ENCODE results near the gene PLAAT3.
A peak's percentile ranks its signal among the peaks of the same experiment; 100 is the strongest.
"Not testable (repeated sequence)": the region's sequence is repeated elsewhere in the genome, so short reads cannot be mapped to it uniquely, and the experiment has no call there.

The PLAAT3 gene

GRCh38 chr11:63614136-63614671 lies at the start of gene PLAAT3:
Gene PLAAT3 (minus strand): TSS chr11:63614433. CDS start chr11:63614014, 419 bp downstream.
- DNase-seq (ENCODE audit: low read depth, low spot score): no peak

- no peak for DNase-seq (ENCODE audit: low read depth, low spot score)
These were observed 49.6 kb upstream of the PLAAT3 start for GRCh38 chr11:63663809-63664208.

- no peak for DNase-seq (ENCODE audit: low read depth, low spot score)
These were observed 46.7 kb upstream of the PLAAT3 start for GRCh38 chr11:63660972-63661371.

- no peak for DNase-seq (ENCODE audit: low read depth, low spot score)
These were observed 38.4 kb upstream of the PLAAT3 start for GRCh38 chr11:63652671-63653070.

- DNase-seq (ENCODE audit: low read depth, low spot score): no peak
These were observed 29.0 kb upstream of the PLAAT3 start for GRCh38 chr11:63643205-63643604.

GRCh38 chr11:63641727-63642126 lies 27.5 kb upstream of the PLAAT3 start:
- no peak for DNase-seq (ENCODE audit: low read depth, low spot score)

GRCh38 chr11:63639199-63639832 lies 25.1 kb upstream of the PLAAT3 start:
- no peak for DNase-seq (ENCODE audit: low read depth, low spot score)

- not testable (repeated sequence) for DNase-seq (ENCODE audit: low read depth, low spot score)
These were observed 24.2 kb upstream of the PLAAT3 start for GRCh38 chr11:63638436-63638835.

- peak; percentile 48 for DNase-seq (ENCODE audit: low read depth, low spot score)
These were observed 21.7 kb upstream of the PLAAT3 start for GRCh38 chr11:63635762-63636465.

GRCh38 chr11:63629426-63629825 lies 15.2 kb upstream of the PLAAT3 start:
- no peak for DNase-seq (ENCODE audit: low read depth, low spot score)

GRCh38 chr11:63623513-63624140 lies 9.4 kb upstream of the PLAAT3 start:
- no peak for DNase-seq (ENCODE audit: low read depth, low spot score)

GRCh38 chr11:63622323-63622722 lies 8.1 kb upstream of the PLAAT3 start:
- no peak for DNase-seq (ENCODE audit: low read depth, low spot score)

GRCh38 chr11:63621071-63621470 lies 6.8 kb upstream of the PLAAT3 start:
- DNase-seq (ENCODE audit: low read depth, low spot score): no peak

- no peak for DNase-seq (ENCODE audit: low read depth, low spot score)
These were observed 5.7 kb upstream of the PLAAT3 start for GRCh38 chr11:63619967-63620366.

- not testable (repeated sequence) for DNase-seq (ENCODE audit: low read depth, low spot score)
These were observed 3.5 kb upstream of the PLAAT3 start for GRCh38 chr11:63617686-63618085.

- DNase-seq (ENCODE audit: low read depth, low spot score): no peak
These were observed 2.7 kb upstream of the PLAAT3 start for GRCh38 chr11:63616953-63617352.

- no peak for DNase-seq (ENCODE audit: low read depth, low spot score)
These were observed 607 bp downstream of the PLAAT3 start for GRCh38 chr11:63613517-63614135.

GRCh38 chr11:63612181-63612580 lies 2.1 kb downstream of the PLAAT3 start:
- DNase-seq (ENCODE audit: low read depth, low spot score): no peak

GRCh38 chr11:63611395-63611747 lies 2.9 kb downstream of the PLAAT3 start:
- no peak for DNase-seq (ENCODE audit: low read depth, low spot score)

- no peak for DNase-seq (ENCODE audit: low read depth, low spot score)
These were observed 3.4 kb downstream of the PLAAT3 start for GRCh38 chr11:63610604-63611394.

- DNase-seq (ENCODE audit: low read depth, low spot score): no peak
These were observed 4.2 kb downstream of the PLAAT3 start for GRCh38 chr11:63609971-63610580.
